K562 (cell line): Measurements from ENCODE around the gene PAX5. TPM values are rescaled to one million over a fixed set of nuclear protein-coding genes. Genes with fewer than 3 reads are reported as not detected.

ENCODE experiments used
- ATAC-seq: fragments of 200-7000 bp; cut with Tn5 transposase; 3 replicates; pipeline ENCODE4 v1.9.1; 2020; ENCODE audit warnings: moderate library complexity
- BruUV-seq: library from RNA; stranded (reverse); fragments of 400-500 nt; replicated peaks from 2 replicates; lab custom pipeline; 2021; lab: Mats Ljungman, UMichigan
- CTCF ChIA-PET: fragments of 300-600 bp; formaldehyde crosslinking; extraction: SDS; loops from one replicate; lab custom pipeline; 2021; ENCODE audit warnings: low intra/inter-chr PET ratio; lab: Yijun Ruan, JAX
- POLR2A ChIA-PET: fragments of 300-600, 350-650 bp; sonication (Branson Sonifier 250); formaldehyde crosslinking; extraction: SDS; loops from one replicate; lab custom pipeline; 2021; ENCODE audit warnings: antibody characterized with exemption, inconsistent platforms; lab: Yijun Ruan, JAX
- DNase-seq, 4 experiments: peaks; one replicate each; pipeline versions ENCODE4 v3.0.0 to v3.0.0-alpha.2; 2011 to 2018; ENCODE audit warnings: low spot score in 3 of 4, mixed read lengths in 3 of 4; ENCODE audit errors: extremely low read depth in 1 of 4
- FAIRE-seq: peaks from 2 replicates; lab custom pipeline; 2011; peaks lifted over from hg19 to GRCh38; lab: Jason Lieb, UNC
- H2AFZ ChIP-seq: 2 replicates; pipeline ENCODE4 v1.6.0; 2011; ENCODE audit warnings: low read depth, low read length, control low read depth, inconsistent platforms
- H3K27ac ChIP-seq: fragments of 200-600 bp; 3 replicates; pipeline ENCODE4 v1.8.0; 2011; ENCODE audit warnings: low read depth, mild to moderate bottlenecking, control low read depth, inconsistent platforms, low read length, moderate library complexity, mixed read lengths; ENCODE audit errors: extremely low read depth
- H3K27me3 ChIP-seq, 2 experiments: fragments of 300-600 bp in 1 of 2; 2 replicates in 1 of 2; 3 replicates in 1 of 2; pipeline versions ENCODE4 v1.6.0 to v1.8.0; 2011; ENCODE audit warnings: inconsistent platforms in 2 of 2, low read length in 2 of 2, mild to moderate bottlenecking in 1 of 2, mixed read lengths in 1 of 2, moderate library complexity in 1 of 2; ENCODE audit not compliant: control insufficient read depth in 2 of 2, insufficient read depth in 2 of 2
- H3K36me3 ChIP-seq: fragments of 300-600 bp; 3 replicates; pipeline ENCODE4 v1.8.0; 2011; ENCODE audit warnings: mild to moderate bottlenecking, low read length, inconsistent platforms; ENCODE audit not compliant: control insufficient read depth, insufficient read depth
- H3K4me1 ChIP-seq, 2 experiments: fragments of 200-600 bp in 1 of 2; replicated peaks in 1 of 2; 2 replicates in 1 of 2; 3 replicates in 1 of 2; pipeline versions ENCODE4 v1.5.1 to v1.8.0; 2011; ENCODE audit warnings: inconsistent platforms in 2 of 2, low read length in 2 of 2, mild to moderate bottlenecking in 1 of 2, mixed read lengths in 1 of 2, moderate library complexity in 1 of 2; ENCODE audit not compliant: control insufficient read depth in 2 of 2, insufficient read depth in 2 of 2
- H3K4me2 ChIP-seq: 2 replicates; pipeline ENCODE4 v1.6.1; 2011; ENCODE audit warnings: low read length, control low read depth, inconsistent platforms, mixed read lengths; ENCODE audit not compliant: insufficient read depth
- H3K4me3 ChIP-seq: fragments of 200-600 bp; sonication (generic), shearing (Covaris generic); 2 replicates; pipeline ENCODE4 v1.5.1; 2016; ENCODE audit warnings: control low read depth, inconsistent platforms
- H3K79me2 ChIP-seq: fragments of 200-600 bp; 3 replicates; pipeline ENCODE4 v1.8.0; 2011; ENCODE audit warnings: low read length, inconsistent platforms; ENCODE audit not compliant: control insufficient read depth, insufficient read depth
- H3K9ac ChIP-seq, 2 experiments: 2 replicates each; pipeline versions ENCODE4 v1.6.0 to v1.6.1; 2011; ENCODE audit warnings: low read depth in 2 of 2, low read length in 2 of 2, control low read depth in 1 of 2, inconsistent platforms in 1 of 2, mild to moderate bottlenecking in 1 of 2, mixed read lengths in 1 of 2; ENCODE audit not compliant: insufficient read depth in 1 of 2
- H3K9me1 ChIP-seq: one replicate; pipeline ENCODE4 v1.6.0; 2011; ENCODE audit warnings: inconsistent platforms, mild to moderate bottlenecking, low read length, moderate library complexity; ENCODE audit not compliant: control insufficient read depth, insufficient read depth
- H3K9me3 ChIP-seq: replicated peaks from 2 replicates; pipeline ENCODE4 v1.5.1; 2011; ENCODE audit warnings: low read depth, low read length, inconsistent platforms; ENCODE audit not compliant: control insufficient read depth, insufficient read depth
- H4K20me1 ChIP-seq: replicated peaks from 2 replicates; pipeline ENCODE4 v1.6.1; 2011; ENCODE audit warnings: low read length, inconsistent platforms, mixed read lengths; ENCODE audit not compliant: control insufficient read depth, insufficient read depth
- AFF1 ChIP-seq, 2 experiments: fragments of 450-650 bp; IDR thresholded peaks; 2 replicates each; pipeline ENCODE4 v1.6.1; 2018; ENCODE audit warnings: mild to moderate bottlenecking in 2 of 2, low read depth in 1 of 2; ENCODE audit not compliant: partially characterized antibody in 2 of 2
- BACH1 ChIP-seq: fragments of 200-800 bp; sonication (Bioruptor generic); IDR thresholded peaks from 2 replicates; pipeline ENCODE4 v1.6.1; 2016; ENCODE audit warnings: missing genetic modification characterization, missing compliant biosample characterization
- FIP1L1 ChIP-seq: fragments of 200-400 bp; formaldehyde crosslinking; IDR thresholded peaks from 2 replicates; pipeline ENCODE4 v1.6.1; 2018; ENCODE audit warnings: mild to moderate bottlenecking, low read depth, low read length; ENCODE audit not compliant: poor library complexity, severe bottlenecking
- FOXA1 ChIP-seq: fragments of 450-650 bp; IDR thresholded peaks from 2 replicates; pipeline ENCODE4 v1.6.1; 2016; ENCODE audit warnings: mild to moderate bottlenecking, borderline replicate concordance
- HMGXB4 ChIP-seq: sonication (generic); formaldehyde crosslinking; IDR thresholded peaks from 2 replicates; pipeline ENCODE4 v1.8.1; 2023; ENCODE audit warnings: mild to moderate bottlenecking, missing genetic modification reagents
- HOXB6 ChIP-seq: fragments of 250-450 bp; sonication (Bioruptor Pico); IDR thresholded peaks from 2 replicates; pipeline ENCODE4 v1.5.1; 2022; ENCODE audit warnings: mild to moderate bottlenecking, borderline replicate concordance
- NR4A1 ChIP-seq, 2 experiments: fragments of 250-450 bp in 1 of 2; fragments of 450-650 bp in 1 of 2; sonication (Bioruptor Pico) in 1 of 2; IDR thresholded peaks; 2 replicates each; pipeline versions ENCODE4 v1.4.0 to v1.6.1; 2016 to 2020; ENCODE audit warnings: mild to moderate bottlenecking in 2 of 2, missing compliant biosample characterization in 1 of 2, missing genetic modification characterization in 1 of 2, moderate library complexity in 1 of 2
- SREBF2 ChIP-seq: sonication (generic); formaldehyde crosslinking; IDR thresholded peaks from 2 replicates; pipeline ENCODE4 v1.4.0; 2020; ENCODE audit warnings: mild to moderate bottlenecking, missing genetic modification reagents
- STAT5B ChIP-seq: fragments of 250-450 bp; sonication (Bioruptor Pico); IDR thresholded peaks from 2 replicates; pipeline ENCODE4 v1.8.0; 2021; ENCODE audit warnings: mild to moderate bottlenecking, inconsistent platforms
- WHSC1 ChIP-seq: IDR thresholded peaks from one replicate; pipeline ENCODE4 v1.6.1; 2012; ENCODE audit warnings: low read length, control low read depth, inconsistent platforms
- ZNF263 ChIP-seq: sonication (generic); formaldehyde crosslinking; IDR thresholded peaks from 2 replicates; pipeline ENCODE4 v1.8.0; 2022; ENCODE audit warnings: mild to moderate bottlenecking, missing genetic modification reagents, borderline replicate concordance
- WGBS: fragments of 100-300 bp; shearing (Covaris generic); methylation state at CpG from one replicate; pipeline ENCODE4 v1.1.6; 2016; ENCODE audit warnings: low coverage, mixed read lengths; ENCODE audit not compliant: insufficient coverage; ENCODE audit errors: missing lambda C conversion rate; 5-methylcytosine and 5-hydroxymethylcytosine counted together
- in situ Hi-C: fragments of 300-500 bp; cut with MboI; formaldehyde crosslinking; loops from 4 replicates; pipeline ENCODE4 v1.15.0; 2018; ENCODE audit warnings: inconsistent platforms, mixed read lengths
- intact Hi-C: fragments of 100-400 bp; cut with micrococcal nuclease; formaldehyde crosslinking; loops from 2 replicates; pipeline ENCODE4 v1.14.2; 2022
- polyA plus RNA-seq, 8 experiments: library from polyadenylated mRNA; depleted of rRNA in 4 of 8; stranded (reverse) in 5 of 8; unstranded in 3 of 8; fragments of >200 nt; fragmentation: Nextera tagmentation in 2 of 8; fragmentation: Illumina TruSeq in 1 of 8; extraction: Ambion mirVana in 2 of 8; extraction: Trizol in 1 of 8; gene quantifications; 2 replicates each; pipeline versions ENCODE4 v1.2.1 to v1.2.3, GENCODE V29; 2011 to 2014; ENCODE audit warnings: inconsistent platforms in 1 of 8, missing spikeins in 1 of 8
- total RNA-seq, 7 experiments: library from RNA; depleted of rRNA in 6 of 7; stranded (reverse); fragments of >200 nt in 6 of 7; fragmentation: Illumina TruSeq in 2 of 7; extraction: Trizol in 2 of 7; gene quantifications; 2 replicates each; pipeline versions ENCODE4 v1.2.1 to v1.2.3, GENCODE V29; 2011 to 2021; ENCODE audit warnings: low replicate concordance in 1 of 7

The PAX5 gene
- total and polyA plus RNA-seq, 9 of the 15 experiments (the other 6 are each of a cell fraction or from before 2014, with no cell fraction given) = 0.03 to 0.09 TPM; not detected in 7

GRCh38 chr9:36871606-36872005 lies 162.5 kb downstream of the PAX5 start (continued):
- TF ChIP-seq ZNF263 (CRISPR knock-in tag) (no peak), NR4A1 (CRISPR knock-in tag; IDR thresholded peaks at IDR 0.05) (no peak), NR4A1 (tag; IDR thresholded peaks at IDR 0.05) (no peak), HOXB6 (CRISPR knock-in tag) (no peak), AFF1 (IDR thresholded peaks at IDR 0.05; ENCODE audit: low read depth in 1 of 2, partially characterized antibody in 2 of 2) (no peak), WHSC1 (no peak), FOXA1 (no peak), SREBF2 (no peak)

GRCh38 chr9:36870960-36871359 lies 163.1 kb downstream of the PAX5 start:
- no TSS peak for BruUV-seq
- POLR2A ChIA-PET = no interaction called here
- ATAC-seq (no peak), FAIRE-seq (no peak), DNase-seq (no peak)
- WGBS = 0% methylated on average over 6 of the region's 7 CpGs
- Histone ChIP-seq H3K4me2 (no peak overlapping the region), H3K4me1 (no peaks in the 10 kb centered on the region), H3K27ac (no peak overlapping the region), H3K4me3 (no peak overlapping the region), H2AFZ (no peak overlapping the region), H3K79me2 (no peaks in the 10 kb centered on the region), H3K9me3 (no peaks in the 10 kb centered on the region), H3K9me1 (no peaks in the 10 kb centered on the region), H3K27me3 (peaks cover 4 to 50% of the 10 kb centered on the region in 2 experiments; a peak in 3 of 5 replicates), H3K36me3 (no peaks in the 10 kb centered on the region), H3K9ac (no peak overlapping the region), H4K20me1 (no peaks in the 10 kb centered on the region)
- intact Hi-C loops = no loop called here
- TF ChIP-seq STAT5B (CRISPR knock-in tag) (no peak), BACH1 (tag) (no peak), FIP1L1 (no peak), HMGXB4 (no peak)
- in situ Hi-C loops = loop anchor here (5.0 kb wide), 1 partner anchor 116 kb away; no protein-coding TSS in a partner anchor
- CTCF ChIA-PET = no interaction called here
